ENCODE results near the gene ACO1. TPM values are rescaled to one million over a fixed set of nuclear protein-coding genes. Genes with fewer than 3 reads are reported as not detected.

ACO1 gene
- polyA plus RNA-seq, 1 donor (not counting 4 experiments of a cell fraction or from before 2014, with no cell fraction given): 29.2 TPM

- no peak overlapping the region for H3K4me3 ChIP-seq (ENCODE audit: control insufficient read depth in 2 of 3, extremely low read depth in 1 of 3, insufficient read depth in 2 of 3, low read depth in 1 of 3, low read length in 3 of 3)
- peaks cover 7% of the 10 kb centered on the region for H3K4me1 ChIP-seq (ENCODE audit: control insufficient read depth, extremely low read depth, insufficient read depth, low read length)
- no peak overlapping the region for H3K27ac ChIP-seq (ENCODE audit: control insufficient read depth, insufficient read depth, low read length)
- no peak overlapping the region for H3K9ac ChIP-seq (ENCODE audit: control insufficient read depth, extremely low read depth, insufficient read depth, low read length)
- DNase-seq (ENCODE audit: low read depth, low spot score) (no peak), FAIRE-seq (no peak)
- H3K27me3 ChIP-seq (ENCODE audit: control insufficient read depth, extremely low read depth, insufficient read depth, low read length): peaks cover 9% of the 10 kb centered on the region
- H3K9me1 ChIP-seq (ENCODE audit: control insufficient read depth, extremely low read depth, insufficient read depth, low read length): no peaks in the 10 kb centered on the region
- peak overlapping the region; percentile 73 for H3K4me2 ChIP-seq (ENCODE audit: control insufficient read depth, extremely low read depth, insufficient read depth, low read depth, low read length)
- H4K20me1 ChIP-seq (ENCODE audit: control insufficient read depth, extremely low read depth, insufficient read depth, low read length): no peaks in the 10 kb centered on the region
- H3K9me3 ChIP-seq (ENCODE audit: control insufficient read depth, low read depth, low read length): no peaks in the 10 kb centered on the region
- no peak overlapping the region for H2AFZ ChIP-seq (ENCODE audit: control insufficient read depth, low read length)
- H3K79me2 ChIP-seq (ENCODE audit: control insufficient read depth, insufficient read depth, low read length): peaks cover 8% of the 10 kb centered on the region
- TF ChIP-seq CTCF (optimal IDR thresholded peaks at IDR 0.05 in 1 of 3, IDR thresholded peaks at IDR 0.05 in 1 of 3, conservative IDR thresholded peaks at IDR 0.05 in 1 of 3; ENCODE audit: extremely low read depth in 1 of 3, insufficient read depth in 2 of 3, low read length in 3 of 3): no peak
- TF ChIP-seq EZH2 (IDR thresholded peaks at IDR 0.05; ENCODE audit: low read length): no peak
- dilution Hi-C loops (cut with MboI; ENCODE audit: extremely low pct_ligation_motif_present, low sequenced_read_pairs): no loop called here
- H3K36me3 ChIP-seq (ENCODE audit: control insufficient read depth in 2 of 2, extremely low read depth in 1 of 2, insufficient read depth in 2 of 2, low read length in 2 of 2): no peaks in the 10 kb centered on the region
These were observed 1.4 kb downstream of the ACO1 start for GRCh38 chr9:32385885-32386283.

- no peak overlapping the region for H3K9ac ChIP-seq (ENCODE audit: control insufficient read depth, extremely low read depth, insufficient read depth, low read length)
- H3K4me1 ChIP-seq (ENCODE audit: control insufficient read depth, extremely low read depth, insufficient read depth, low read length): peaks cover 7% of the 10 kb centered on the region
- peaks cover 5% of the 10 kb centered on the region for H3K27me3 ChIP-seq (ENCODE audit: control insufficient read depth, extremely low read depth, insufficient read depth, low read length)
- no peak overlapping the region for H3K4me2 ChIP-seq (ENCODE audit: control insufficient read depth, extremely low read depth, insufficient read depth, low read depth, low read length)
- no peaks in the 10 kb centered on the region for H3K9me3 ChIP-seq (ENCODE audit: control insufficient read depth, low read depth, low read length)
- no peak overlapping the region for H3K27ac ChIP-seq (ENCODE audit: control insufficient read depth, insufficient read depth, low read length)
- H2AFZ ChIP-seq (ENCODE audit: control insufficient read depth, low read length): no peak overlapping the region
- dilution Hi-C loops (cut with MboI; ENCODE audit: extremely low pct_ligation_motif_present, low sequenced_read_pairs): no loop called here
- no peaks in the 10 kb centered on the region for H4K20me1 ChIP-seq (ENCODE audit: control insufficient read depth, extremely low read depth, insufficient read depth, low read length)
- peaks cover 8% of the 10 kb centered on the region for H3K79me2 ChIP-seq (ENCODE audit: control insufficient read depth, insufficient read depth, low read length)
- no peak for TF ChIP-seq EZH2 (IDR thresholded peaks at IDR 0.05; ENCODE audit: low read length)
- TF ChIP-seq CTCF (optimal IDR thresholded peaks at IDR 0.05 in 1 of 3, IDR thresholded peaks at IDR 0.05 in 1 of 3, conservative IDR thresholded peaks at IDR 0.05 in 1 of 3; ENCODE audit: extremely low read depth in 1 of 3, insufficient read depth in 2 of 3, low read length in 3 of 3): no peak
- H3K4me3 ChIP-seq (ENCODE audit: control insufficient read depth in 2 of 3, extremely low read depth in 1 of 3, insufficient read depth in 2 of 3, low read depth in 1 of 3, low read length in 3 of 3): no peak overlapping the region
- DNase-seq (ENCODE audit: low read depth, low spot score) (no peak), FAIRE-seq (no peak)
- H3K9me1 ChIP-seq (ENCODE audit: control insufficient read depth, extremely low read depth, insufficient read depth, low read length): no peaks in the 10 kb centered on the region
- H3K36me3 ChIP-seq (ENCODE audit: control insufficient read depth in 2 of 2, extremely low read depth in 1 of 2, insufficient read depth in 2 of 2, low read length in 2 of 2): no peaks in the 10 kb centered on the region
These were observed 2.8 kb downstream of the ACO1 start for GRCh38 chr9:32387256-32387655.

Data from keratinocyte (primary cell).